HG03378 (cell line): ENCODE results near the gene ZNF785.
"Not testable (repeated sequence)": the region's sequence is repeated elsewhere in the genome, so short reads cannot be mapped to it uniquely, and the experiment has no call there.

Source experiments
- ATAC-seq: cut with Tn5 transposase; IDR thresholded peaks from one replicate; pipeline ENCODE4 v1.9.1; 2021; ENCODE audit warnings: mild to moderate bottlenecking, moderate library complexity; ENCODE audit not compliant: unreplicated experiment

ZNF785 gene

DNA sequence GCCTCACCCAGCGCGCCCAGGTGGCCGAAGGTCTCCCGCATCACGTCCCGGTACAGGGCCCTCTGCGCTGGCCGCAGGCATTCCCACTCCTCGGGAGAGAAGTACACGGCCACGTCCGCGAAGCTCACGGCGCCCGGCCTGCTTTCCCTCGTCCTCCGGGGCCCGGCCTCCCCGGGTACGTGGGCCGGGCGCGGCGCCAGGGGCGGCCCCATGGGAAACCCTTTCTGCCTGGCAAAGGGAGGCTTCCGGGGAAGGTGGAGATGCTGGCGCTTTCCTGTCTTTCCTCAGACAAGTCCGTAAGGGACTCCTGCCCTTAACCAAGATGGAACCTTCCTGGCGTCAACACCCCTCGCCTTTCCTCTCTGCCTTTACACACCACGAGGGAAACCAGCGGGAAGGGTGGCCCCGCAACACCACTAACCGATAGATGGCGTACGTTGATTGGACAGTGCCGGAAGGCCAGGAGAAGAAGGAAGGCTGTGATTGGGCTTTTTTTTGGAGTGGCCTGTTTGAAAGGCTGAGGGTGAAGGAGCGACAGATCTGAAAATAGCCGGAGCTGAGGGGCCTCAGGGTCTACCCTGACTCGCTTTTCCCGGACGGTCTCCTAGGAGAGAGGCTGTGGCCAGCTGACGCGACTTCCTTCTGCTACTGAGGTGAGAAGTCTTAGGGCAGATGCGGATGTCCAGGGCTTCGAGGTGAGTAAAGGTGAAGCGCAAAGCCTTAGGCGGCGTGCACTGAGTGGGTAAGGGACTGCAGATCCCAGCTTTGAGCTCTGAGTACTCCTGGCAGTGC, at the start of gene ZNF785:
ZNF785 (minus strand) TSS at position 298 of the 792 bp plus-strand sequence; CDS start at position 212, 86 bp downstream.
- ATAC-seq, result peak; percentile 83

DNA sequence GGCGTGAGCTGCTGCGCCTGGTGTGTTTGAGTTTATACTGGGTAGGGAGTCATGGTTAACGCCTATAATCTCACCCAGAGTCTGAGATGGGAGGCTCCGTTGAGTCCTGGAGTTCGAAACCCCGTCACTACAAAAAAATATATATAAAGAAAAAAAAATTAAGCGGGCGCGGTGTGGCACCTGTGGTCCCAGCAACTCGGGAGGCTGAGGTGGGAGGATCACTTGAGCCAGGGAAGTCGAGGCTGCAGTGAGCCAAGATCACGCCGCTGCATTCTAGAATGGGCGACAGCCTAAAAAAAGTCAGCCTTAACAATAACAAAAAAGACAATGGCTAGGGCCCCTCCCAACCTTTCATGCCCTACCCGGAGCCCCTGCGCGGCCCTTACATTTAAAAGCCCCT, 48.0 kb upstream of the ZNF785 start:
- no peak for ATAC-seq

DNA sequence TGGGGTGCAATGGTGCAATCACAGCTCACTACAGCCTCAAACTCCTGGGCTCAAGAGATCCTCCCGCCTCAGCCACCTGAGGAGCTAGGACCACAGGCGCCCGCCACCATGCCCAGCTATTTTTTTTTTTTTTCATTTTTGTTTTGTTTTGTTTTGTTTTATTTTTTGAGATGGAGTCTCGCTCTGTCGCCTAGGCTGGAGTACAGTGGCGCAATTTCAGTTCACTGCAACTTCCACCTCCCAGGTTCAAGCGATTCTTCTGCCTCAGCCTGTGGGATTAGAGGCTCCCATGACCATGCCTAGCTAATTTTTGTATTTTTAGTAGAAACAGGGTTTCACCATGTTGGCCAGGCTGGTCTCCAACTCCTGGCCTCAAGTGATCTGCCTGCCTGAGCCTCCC, 47.0 kb upstream of the ZNF785 start:
- not testable (repeated sequence) for ATAC-seq

DNA sequence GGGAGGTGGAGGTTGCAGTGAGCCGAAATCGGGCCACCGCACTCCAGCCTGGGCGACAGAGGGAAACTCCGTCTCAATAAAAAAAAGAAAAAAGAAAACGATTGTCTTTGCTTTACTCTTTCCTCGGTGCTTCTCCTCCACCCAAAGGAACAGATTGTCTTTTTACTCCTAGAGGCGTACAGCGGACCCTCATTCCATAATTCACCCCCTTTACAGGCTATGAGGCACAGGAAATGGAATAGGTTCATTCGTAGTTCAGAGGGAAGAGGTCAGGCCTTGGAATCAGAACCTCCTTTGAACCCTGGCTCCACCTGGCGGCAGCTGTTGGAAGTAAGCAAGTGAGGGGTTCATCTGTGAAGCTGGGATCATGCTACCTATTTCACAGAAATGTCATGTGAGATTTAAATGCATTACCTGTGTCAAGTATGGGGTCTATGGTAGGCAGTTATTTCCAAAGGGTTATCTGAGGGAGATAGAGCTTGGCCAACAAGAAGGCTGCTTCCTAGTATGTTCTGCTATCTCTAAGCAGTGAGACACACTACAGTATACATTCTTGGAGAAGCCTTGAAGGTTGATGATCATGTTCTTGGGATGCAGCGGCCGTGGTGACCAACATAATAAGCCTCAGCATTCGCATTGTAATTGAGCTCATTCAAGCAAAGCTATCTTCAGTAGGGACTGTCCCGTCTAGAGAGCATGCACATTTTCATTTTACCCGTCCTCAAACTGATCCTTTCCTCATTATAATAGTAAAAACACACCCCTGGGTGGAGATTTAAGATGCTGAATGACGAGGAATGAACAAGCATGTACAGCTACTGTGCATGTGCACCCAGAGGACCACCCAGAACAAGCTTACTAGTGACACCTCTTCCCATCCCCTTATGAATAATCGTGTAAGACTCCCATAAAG, 43.4 kb upstream of the ZNF785 start:
- no peak for ATAC-seq

DNA sequence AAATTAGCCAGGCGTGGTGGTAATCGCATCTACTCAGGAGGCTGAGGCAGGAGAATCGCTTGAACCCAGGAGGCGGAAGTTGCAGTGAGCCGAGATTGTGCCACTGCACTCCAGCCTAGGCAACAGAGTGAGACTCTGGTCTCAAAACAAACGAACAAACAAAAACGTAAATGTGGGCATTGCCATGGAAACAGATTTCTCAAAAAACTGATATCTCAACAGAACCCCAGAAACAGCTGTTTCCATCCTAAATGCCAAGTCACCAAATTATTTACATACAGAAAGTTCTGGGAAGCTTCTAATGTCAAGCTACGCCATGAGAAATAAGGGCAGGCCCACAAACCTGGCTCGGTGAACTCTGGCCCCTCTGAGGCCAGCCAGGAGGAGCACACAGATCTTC, 40.7 kb upstream of the ZNF785 start:
- no peak for ATAC-seq

DNA sequence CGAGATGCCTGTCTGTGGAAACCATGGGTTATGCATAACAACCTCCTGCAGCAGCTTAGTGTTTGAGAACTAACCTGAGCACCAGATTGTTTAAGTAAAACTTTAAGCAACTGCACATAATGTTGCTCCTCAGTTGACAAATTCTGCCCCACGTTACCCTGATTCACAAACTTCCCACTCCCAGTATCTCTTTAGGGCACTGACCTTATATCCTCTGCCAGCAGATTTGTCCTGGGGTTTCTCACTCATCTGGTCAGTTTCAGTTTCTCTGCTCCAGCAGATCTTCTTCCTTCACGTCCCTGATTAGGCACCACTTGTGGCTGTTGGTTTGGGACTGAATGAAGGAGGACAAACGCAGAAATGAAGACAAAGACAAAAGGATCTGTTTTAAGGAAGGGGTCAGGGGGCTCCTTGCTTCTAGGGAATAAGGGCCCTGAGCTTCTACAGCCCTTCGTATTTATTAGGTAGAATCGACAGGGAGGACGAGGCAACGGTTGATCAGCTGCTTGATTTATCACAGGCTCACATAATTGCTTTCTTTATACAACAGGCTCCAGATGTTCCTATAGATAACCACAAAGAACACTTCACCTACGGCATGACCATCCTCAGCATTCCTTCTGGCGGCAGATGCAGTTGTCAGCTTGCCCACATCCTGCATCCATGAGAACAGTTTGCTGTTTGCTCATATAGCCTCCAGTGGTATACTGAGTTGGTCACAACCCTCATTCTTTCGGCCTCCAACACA, 38.2 kb upstream of the ZNF785 start:
- ATAC-seq, result no peak

DNA sequence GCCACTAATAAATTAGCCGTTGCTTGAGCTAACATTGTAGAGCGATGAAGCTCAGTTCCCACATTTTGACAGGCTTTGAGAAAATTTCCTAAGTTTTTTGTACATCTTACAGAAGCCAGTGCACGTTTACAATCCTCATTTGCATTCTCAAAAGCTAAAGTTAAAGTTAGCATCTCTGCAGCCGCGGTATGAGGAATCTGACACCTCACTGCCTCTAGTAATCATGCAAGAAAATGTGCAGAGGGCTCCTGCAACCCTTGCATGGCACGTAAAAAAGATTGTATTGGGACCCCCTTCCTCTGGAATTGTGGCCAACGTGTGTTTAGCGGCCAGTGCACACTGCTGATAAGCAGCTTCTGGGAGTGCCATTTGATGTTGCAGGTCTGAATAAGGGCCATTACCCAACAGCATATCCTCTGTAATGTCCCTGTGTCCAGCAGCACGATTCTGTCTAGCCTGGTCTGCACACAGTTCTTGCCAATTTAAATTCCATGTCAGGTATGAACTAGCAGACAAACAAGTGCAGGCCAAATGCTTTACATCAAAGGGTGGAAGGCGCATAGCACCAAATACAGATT, 37.0 kb upstream of the ZNF785 start:
- no peak for ATAC-seq

DNA sequence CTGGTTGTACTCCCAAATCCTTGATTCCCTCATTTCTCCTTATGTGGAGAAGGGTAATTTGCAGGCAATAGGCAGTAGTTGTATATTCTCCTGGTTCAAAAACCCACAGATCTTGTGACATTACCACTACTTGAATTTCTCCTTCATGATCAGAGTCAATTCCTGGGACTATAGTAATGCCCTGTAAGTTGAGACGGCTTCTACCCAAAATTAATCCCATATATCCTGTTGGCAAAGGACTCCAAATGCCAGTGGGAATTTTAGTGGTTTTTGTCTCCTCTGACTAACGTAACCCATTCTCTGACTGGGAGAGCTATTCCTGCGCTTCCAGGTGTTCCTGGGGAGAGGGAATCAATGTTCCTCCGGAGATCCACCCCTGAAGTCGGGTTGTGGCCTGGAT, 36.3 kb upstream of the ZNF785 start:
- no peak for ATAC-seq

DNA sequence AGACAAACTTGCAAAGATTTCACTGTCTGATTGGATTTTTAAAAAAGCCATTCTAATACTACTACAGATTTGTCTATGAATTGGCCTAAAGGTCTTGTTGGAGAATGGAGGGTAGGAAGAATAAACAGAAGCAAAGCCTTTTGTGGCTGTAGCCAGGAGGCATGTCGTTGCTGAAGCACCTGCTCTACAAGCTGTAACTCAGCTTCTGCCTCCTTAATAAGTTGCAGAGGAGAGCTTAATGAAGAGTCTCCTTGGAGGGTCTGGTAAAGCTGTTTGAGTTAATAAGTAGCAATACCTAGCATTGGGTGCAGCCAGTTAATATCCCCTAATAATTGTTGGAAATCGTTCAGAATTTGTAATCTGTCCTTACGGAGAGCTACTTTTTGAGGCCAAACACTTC, 34.7 kb upstream of the ZNF785 start:
- no peak for ATAC-seq

DNA sequence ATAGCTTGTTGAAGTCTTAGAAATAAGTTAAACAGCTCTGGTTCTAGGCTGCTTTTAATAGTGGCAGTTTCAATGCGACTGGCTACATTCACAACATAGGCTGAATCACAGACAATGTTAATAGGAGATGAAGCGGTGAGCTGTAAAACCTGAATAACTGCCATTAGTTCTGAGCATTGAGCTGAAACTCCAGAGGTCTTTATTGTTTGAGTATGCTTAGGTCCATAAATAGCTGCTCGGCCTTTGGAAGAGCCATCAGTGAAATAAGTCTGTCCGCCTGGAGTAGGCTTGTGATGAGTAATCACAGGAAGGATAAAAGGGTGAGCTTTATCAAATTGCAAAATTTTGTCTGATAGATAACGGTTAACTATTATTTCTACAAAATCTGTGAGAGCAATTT, 34.1 kb upstream of the ZNF785 start:
- no peak for ATAC-seq

DNA sequence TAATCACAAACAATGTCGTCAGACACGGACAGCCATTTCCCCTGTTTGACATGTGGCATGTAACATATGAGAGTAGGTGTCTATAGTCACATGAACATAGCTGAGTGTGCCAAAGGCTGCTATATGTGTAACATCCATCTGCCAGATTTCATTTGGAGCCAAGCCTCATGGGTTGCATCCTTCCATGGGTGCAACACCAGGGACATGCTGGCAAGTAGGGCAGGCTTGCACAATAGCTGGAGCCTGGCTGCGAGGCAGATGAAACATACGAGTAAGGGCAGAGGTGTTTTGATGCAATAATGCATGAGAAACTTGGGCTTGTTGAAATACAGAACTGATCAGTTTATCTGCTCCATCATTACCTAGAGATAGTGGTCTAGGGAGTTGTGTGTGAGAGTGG, 33.7 kb upstream of the ZNF785 start:
- ATAC-seq, result no peak

DNA sequence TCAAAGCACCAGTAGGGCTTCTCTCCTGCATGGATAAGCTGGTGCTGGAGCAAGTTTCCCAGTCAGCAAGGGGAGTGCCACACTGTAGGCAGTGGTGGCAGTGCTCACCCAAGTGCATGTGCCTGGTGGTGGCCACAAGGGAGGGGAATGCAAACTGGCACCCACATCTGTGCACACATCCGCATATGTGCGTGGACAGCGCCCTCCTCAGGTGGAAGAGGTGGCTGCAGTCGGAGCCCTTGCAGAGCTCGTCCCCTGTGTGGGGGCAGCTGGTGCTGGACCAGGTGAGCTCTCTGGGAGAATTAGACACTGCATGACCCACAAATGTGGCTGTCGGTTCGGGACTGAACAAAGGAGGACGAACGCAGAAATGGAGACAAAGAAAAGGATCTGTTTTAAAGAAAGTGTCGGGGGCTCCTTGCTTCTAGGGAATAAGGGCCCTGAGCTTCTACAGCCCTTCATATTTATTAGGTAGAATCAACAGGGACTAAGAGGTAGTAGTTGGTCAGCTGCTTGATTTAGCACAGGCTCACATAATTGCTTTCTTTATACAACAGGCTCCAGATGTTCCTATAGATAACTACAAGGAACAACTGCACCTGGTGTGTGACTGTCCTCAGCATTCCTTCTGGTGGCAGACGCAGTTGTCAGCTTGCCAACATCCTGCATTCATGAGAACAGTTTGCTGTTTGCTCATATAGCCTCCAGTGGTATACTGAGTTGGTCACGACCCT, 30.0 kb upstream of the ZNF785 start:
- ATAC-seq, result no peak

DNA sequence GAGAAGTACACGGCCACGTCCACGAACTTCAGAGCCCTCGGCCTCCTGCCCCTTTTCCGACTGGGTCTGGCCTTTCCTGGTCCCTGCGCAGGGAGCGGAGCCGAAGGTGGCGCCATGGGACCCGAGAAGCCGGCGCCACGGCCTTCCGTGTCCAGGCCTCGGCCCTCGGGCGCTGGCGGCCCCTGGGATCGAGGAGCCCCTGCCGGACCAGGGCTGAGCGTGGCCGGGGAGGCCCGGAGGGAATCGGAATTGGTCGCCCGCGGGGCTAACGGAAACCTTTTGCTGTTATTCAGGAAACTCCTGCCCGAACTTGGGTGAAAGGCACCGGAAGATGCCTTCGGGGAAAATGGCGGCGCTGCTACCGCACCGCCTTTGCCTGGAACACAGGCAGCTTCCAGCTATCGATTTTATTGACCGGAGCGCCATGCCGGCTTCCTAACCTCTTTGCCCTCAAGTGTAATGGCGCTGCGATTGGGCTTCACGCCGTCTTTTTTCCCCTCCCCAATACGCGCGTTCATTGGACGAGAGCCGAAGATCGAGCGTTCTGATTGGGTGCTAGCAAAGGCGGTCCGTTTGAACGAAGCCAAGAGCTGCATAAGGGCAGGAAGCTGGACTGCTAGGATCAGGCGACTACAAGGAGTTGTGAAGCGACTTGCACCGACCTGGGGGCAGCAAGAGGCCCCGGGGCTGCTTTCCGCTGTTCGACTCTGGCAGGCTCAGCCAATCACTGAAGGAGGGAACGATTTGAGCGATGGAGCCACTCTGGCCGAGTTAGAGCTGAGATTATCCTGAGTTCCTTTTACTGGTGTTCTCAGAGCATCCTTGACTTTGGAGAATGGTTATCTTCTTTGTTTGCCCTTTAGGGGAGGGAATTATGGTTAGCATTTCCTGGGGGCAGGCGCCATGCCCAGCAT, 24.7 kb upstream of the ZNF785 start, which contains the start of gene ZNF689:
ZNF689 (minus strand) TSS at position 464 of the 914 bp plus-strand sequence; CDS start at position 116, 348 bp downstream.
- peak; percentile 79 for ATAC-seq

DNA sequence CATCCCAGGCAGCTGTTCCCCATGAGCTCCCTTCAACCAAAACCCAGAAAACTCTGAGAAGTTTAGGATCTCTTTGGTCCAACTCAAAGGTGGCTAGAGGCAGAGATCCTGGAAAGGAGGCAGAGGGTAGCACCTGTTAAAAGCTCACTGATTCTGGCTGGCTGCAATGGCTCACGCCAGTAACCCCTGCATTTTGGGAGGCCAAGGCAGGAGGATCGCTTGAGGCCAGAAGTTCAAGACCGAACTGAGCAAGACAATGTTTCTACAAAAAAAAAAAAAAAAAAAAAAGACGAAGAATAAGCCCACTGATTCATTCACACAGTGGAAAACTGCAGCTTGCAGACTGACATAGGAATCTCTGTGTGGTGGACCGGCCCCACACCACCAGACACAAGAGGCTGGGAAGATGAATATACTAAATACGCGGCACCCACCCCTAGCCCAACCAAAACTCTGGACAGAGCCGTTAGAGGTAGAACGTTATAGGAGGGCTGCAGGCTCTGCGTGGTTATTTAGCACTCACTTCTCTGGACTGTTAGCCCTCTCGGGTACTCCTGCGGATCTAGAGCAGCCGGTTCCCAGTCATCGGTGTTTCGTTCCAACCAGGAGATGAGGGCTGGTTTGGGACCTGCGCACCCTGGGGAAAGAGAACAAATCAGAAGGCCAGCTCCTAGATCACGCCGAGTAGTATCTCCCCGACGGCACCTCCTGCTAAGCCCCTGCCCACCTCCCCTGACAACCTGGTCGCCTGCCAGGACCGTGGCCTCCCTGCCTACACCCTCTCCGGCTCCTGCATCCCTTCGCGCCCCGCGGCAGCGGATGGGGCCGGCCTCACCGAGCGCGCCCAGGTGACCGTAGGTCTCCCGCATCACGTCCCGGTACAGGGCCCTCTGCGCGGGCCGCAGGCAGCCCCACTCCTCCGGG, 23.8 kb upstream of the ZNF785 start:
- peak; percentile 8 for ATAC-seq

DNA sequence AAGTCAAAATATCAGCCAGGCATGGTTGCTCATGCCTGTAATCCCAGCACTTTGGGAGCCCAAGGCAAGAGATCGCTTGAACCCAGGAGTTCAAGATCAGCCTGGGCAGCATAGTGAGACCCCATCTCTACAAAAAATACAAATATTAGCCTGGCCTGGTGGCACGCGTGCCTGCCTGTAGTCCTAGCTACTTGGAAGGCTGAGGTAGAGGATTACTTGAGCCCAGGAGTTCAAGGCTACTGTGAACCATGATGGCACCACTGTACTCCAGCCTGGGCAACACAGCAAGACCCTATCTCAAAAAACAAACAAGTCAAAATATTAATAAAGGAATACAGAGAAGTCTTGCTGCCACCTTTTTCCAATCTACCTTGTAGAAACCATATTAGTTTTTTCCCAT, 20.5 kb upstream of the ZNF785 start:
- no peak for ATAC-seq

DNA sequence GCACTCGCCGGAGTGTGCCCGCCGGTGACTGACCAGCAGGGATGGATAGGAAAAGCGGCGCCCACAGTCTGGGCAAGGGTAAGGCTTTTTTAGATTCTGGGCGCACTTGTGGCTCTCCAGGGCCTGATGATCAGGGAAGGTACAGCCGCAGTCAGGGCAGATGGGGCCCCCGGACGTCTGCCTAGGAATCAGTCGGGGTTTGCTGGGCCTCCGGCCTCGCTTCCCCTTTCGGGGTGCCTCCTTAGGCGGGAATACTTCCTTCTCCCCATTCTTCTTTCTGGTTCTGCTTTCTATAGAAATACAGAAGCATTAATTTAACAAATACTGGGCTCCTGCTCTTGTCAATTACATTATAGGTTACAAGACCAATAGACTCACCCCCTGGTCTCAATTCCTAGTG, 19.7 kb upstream of the ZNF785 start:
- ATAC-seq, result no peak

DNA sequence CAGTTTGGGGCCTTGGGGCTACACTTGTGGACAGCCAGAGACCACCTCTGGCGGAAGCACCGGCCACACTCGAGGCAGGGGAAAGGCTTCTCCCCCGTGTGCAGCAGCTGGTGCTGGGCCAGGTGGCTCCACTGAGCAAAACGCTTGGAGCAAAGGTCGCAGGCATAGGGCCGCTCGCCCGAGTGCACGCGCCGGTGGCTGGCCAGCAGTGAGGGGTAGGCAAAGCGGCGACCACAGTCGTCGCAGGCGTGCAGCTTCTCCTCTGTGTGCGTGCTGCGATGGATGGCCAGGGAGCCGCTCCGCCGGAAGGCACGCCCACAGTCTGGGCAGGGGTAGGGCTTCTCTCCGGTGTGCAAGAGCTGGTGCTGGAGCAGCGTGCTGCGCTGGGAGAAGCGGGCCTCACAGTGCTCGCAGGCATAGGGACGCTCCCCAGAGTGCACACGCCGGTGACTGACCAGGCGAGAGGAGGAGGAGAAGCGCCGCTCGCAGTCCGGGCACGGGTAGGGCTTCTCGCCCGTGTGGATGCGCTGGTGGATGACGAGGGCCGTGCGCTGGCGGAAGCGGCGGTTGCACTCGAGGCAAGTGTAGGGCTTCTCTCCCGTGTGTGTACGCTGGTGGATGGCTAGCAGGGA, 18.9 kb upstream of the ZNF785 start:
- ATAC-seq, result no peak

DNA sequence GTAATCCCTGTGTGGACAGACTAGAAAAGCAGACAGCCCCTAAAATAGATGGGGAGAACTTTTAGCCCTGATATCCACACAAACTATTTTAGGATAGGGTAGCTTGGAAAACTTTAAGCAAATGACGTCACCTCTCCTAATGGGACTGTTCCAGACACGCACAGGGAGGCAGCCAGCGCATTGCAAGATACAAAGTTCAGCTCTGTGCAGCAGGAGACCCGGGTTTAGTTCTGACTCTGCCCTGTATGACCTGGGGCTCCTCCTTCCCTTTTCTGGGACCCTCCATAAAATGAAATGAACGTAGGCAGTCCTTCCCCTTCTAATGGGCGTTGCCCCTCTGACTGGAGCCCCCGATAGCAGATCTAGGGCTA, 18.4 kb upstream of the ZNF785 start:
- ATAC-seq, result no peak
